IgD-negative memory B cell (primary cell): ENCODE results near the gene SIGLEC11. TPM values are rescaled to one million over a fixed set of nuclear protein-coding genes. Genes with fewer than 3 reads are reported as not detected.

Experiments used
- H3K27ac Mint-ChIP-seq, 3 donors: one replicate each; pipeline ENCODE4 v1.8.0; 2020 to 2022; ENCODE audit warnings: mild to moderate bottlenecking in 3 of 3, mixed read lengths in 3 of 3, moderate library complexity in 1 of 3
- H3K27me3 Mint-ChIP-seq: one replicate; pipeline ENCODE4 v1.8.0; 2021; ENCODE audit warnings: mixed read lengths
- H3K36me3 Mint-ChIP-seq: one replicate; pipeline ENCODE4 v1.8.0; 2020; ENCODE audit warnings: mild to moderate bottlenecking, mixed read lengths
- H3K4me1 Mint-ChIP-seq, 3 donors: one replicate each; pipeline ENCODE4 v1.8.0; 2020 to 2022; ENCODE audit warnings: mixed read lengths in 3 of 3, mild to moderate bottlenecking in 1 of 3
- H3K4me3 Mint-ChIP-seq, 4 donors: one replicate each; pipeline ENCODE4 v1.8.0; 2020 to 2022; ENCODE audit warnings: mild to moderate bottlenecking in 4 of 4, mixed read lengths in 4 of 4, moderate library complexity in 3 of 4
- H3K9me3 Mint-ChIP-seq, 3 donors: one replicate each; pipeline ENCODE4 v1.8.0; 2020 to 2021; ENCODE audit warnings: mixed read lengths in 3 of 3, mild to moderate bottlenecking in 1 of 3
- polyA plus RNA-seq: library from polyadenylated mRNA; unstranded; fragments of 300-500 nt; fragmentation: Illumina TruSeq; gene quantifications from one replicate; pipeline ENCODE4 v1.2.3, GENCODE V29; 2021

SIGLEC11 gene
- polyA plus RNA-seq, 1 donor from 2014 or later, result not detected

GRCh38 chr19:49988007-49988406 lies 27.0 kb upstream of the SIGLEC11 start:
- peaks cover 27% of the 10 kb centered on the region for H3K36me3 Mint-ChIP-seq
- no peaks in the 10 kb centered on the region for H3K27me3 Mint-ChIP-seq
- H3K4me1 Mint-ChIP-seq, result peaks cover 0 to 4% (median 0%) of the 10 kb centered on the region in 3 donors

GRCh38 chr19:49987159-49987698 lies 26.3 kb upstream of the SIGLEC11 start:
- Mint-ChIP-seq H3K36me3 (peaks cover 19% of the 10 kb centered on the region), H3K4me1 (peaks cover 0 to 4% (median 0%) of the 10 kb centered on the region in 3 donors), H3K27me3 (no peaks in the 10 kb centered on the region), H3K27ac (peak overlapping the region in 2 of 3 donors; percentile 52 to 83), H3K4me3 (no peak overlapping the region), H3K9me3 (no peaks in the 10 kb centered on the region)

More at GRCh38 chr19:49988007-49988406, 27.0 kb upstream of the SIGLEC11 start:
- no peak overlapping the region for H3K4me3 Mint-ChIP-seq
- H3K27ac Mint-ChIP-seq, result no peak overlapping the region
- H3K9me3 Mint-ChIP-seq, result no peaks in the 10 kb centered on the region

GRCh38 chr19:49986354-49986753 lies 25.4 kb upstream of the SIGLEC11 start:
- Mint-ChIP-seq H3K4me1 (peaks cover 0 to 4% (median 0%) of the 10 kb centered on the region in 3 donors), H3K27me3 (no peaks in the 10 kb centered on the region), H3K4me3 (no peak overlapping the region), H3K36me3 (peaks cover 19% of the 10 kb centered on the region), H3K9me3 (no peaks in the 10 kb centered on the region), H3K27ac (peak overlapping the region; percentile 68 to 82 (median 79))

GRCh38 chr19:49985871-49986270 lies 24.9 kb upstream of the SIGLEC11 start:
- no peaks in the 10 kb centered on the region for H3K27me3 Mint-ChIP-seq
- no peak overlapping the region for H3K4me3 Mint-ChIP-seq
- peaks cover 0 to 4% (median 0%) of the 10 kb centered on the region in 3 donors for H3K4me1 Mint-ChIP-seq
- H3K36me3 Mint-ChIP-seq, result peaks cover 18% of the 10 kb centered on the region
- H3K27ac Mint-ChIP-seq, result peak overlapping the region in 2 of 3 donors; percentile 79 to 82
- H3K9me3 Mint-ChIP-seq, result no peaks in the 10 kb centered on the region

GRCh38 chr19:49984491-49984890 lies 23.5 kb upstream of the SIGLEC11 start:
- Mint-ChIP-seq H3K4me3 (no peak overlapping the region), H3K27ac (no peak overlapping the region), H3K36me3 (peaks cover 19% of the 10 kb centered on the region), H3K27me3 (no peaks in the 10 kb centered on the region), H3K9me3 (no peaks in the 10 kb centered on the region), H3K4me1 (peaks cover 0 to 4% (median 0%) of the 10 kb centered on the region in 3 donors)

GRCh38 chr19:49983645-49984229 lies 22.8 kb upstream of the SIGLEC11 start:
- Mint-ChIP-seq H3K27ac (peak overlapping the region in 1 of 3 donors; percentile 79), H3K4me1 (peaks cover 0 to 1% (median 0%) of the 10 kb centered on the region in 3 donors), H3K36me3 (peaks cover 12% of the 10 kb centered on the region)

GRCh38 chr19:49981603-49982593 lies 20.9 kb upstream of the SIGLEC11 start:
- Mint-ChIP-seq H3K36me3 (peaks cover 9% of the 10 kb centered on the region), H3K9me3 (no peaks in the 10 kb centered on the region), H3K4me3 (no peak overlapping the region), H3K27ac (peak overlapping the region in 1 of 3 donors; percentile 43), H3K4me1 (peaks cover 0 to 1% (median 0%) of the 10 kb centered on the region in 3 donors), H3K27me3 (peaks cover under 1% of the 10 kb centered on the region)

More at GRCh38 chr19:49983645-49984229, 22.8 kb upstream of the SIGLEC11 start:
- no peak overlapping the region for H3K4me3 Mint-ChIP-seq
- H3K27me3 Mint-ChIP-seq, result no peaks in the 10 kb centered on the region
- no peaks in the 10 kb centered on the region for H3K9me3 Mint-ChIP-seq

GRCh38 chr19:49978324-49978723 lies 17.4 kb upstream of the SIGLEC11 start:
- Mint-ChIP-seq H3K4me3 (no peak overlapping the region), H3K27ac (no peak overlapping the region), H3K36me3 (peaks cover 8% of the 10 kb centered on the region), H3K27me3 (peaks cover 2% of the 10 kb centered on the region), H3K9me3 (no peaks in the 10 kb centered on the region), H3K4me1 (peaks cover 0 to 3% (median 0%) of the 10 kb centered on the region in 3 donors)

- Mint-ChIP-seq H3K4me3 (no peak overlapping the region), H3K36me3 (peaks cover 8% of the 10 kb centered on the region), H3K9me3 (no peaks in the 10 kb centered on the region), H3K27ac (no peak overlapping the region), H3K4me1 (peaks cover 0 to 4% (median 0%) of the 10 kb centered on the region in 3 donors), H3K27me3 (peaks cover 2% of the 10 kb centered on the region)
Observed at GRCh38 chr19:49977881-49978280, 16.9 kb upstream of the SIGLEC11 start.

- peaks cover 8% of the 10 kb centered on the region for H3K36me3 Mint-ChIP-seq
- peak overlapping the region in 1 of 3 donors; percentile 39 for H3K27ac Mint-ChIP-seq
- no peaks in the 10 kb centered on the region for H3K9me3 Mint-ChIP-seq
- H3K4me3 Mint-ChIP-seq, result no peak overlapping the region
- peaks cover 2% of the 10 kb centered on the region for H3K27me3 Mint-ChIP-seq
- H3K4me1 Mint-ChIP-seq, result peaks cover 0 to 4% (median 0%) of the 10 kb centered on the region in 3 donors
Observed at GRCh38 chr19:49977076-49977475, 16.1 kb upstream of the SIGLEC11 start.

GRCh38 chr19:49976496-49976895 lies 15.5 kb upstream of the SIGLEC11 start:
- Mint-ChIP-seq H3K27me3 (peaks cover 2% of the 10 kb centered on the region), H3K4me1 (peaks cover 0 to 4% (median 0%) of the 10 kb centered on the region in 3 donors), H3K9me3 (no peaks in the 10 kb centered on the region), H3K4me3 (no peak overlapping the region), H3K36me3 (peaks cover 8% of the 10 kb centered on the region), H3K27ac (peak overlapping the region in 1 of 3 donors; percentile 39)

- Mint-ChIP-seq H3K4me3 (no peak overlapping the region), H3K36me3 (peaks cover 6% of the 10 kb centered on the region), H3K4me1 (peaks cover 0 to 4% (median 0%) of the 10 kb centered on the region in 3 donors), H3K27ac (no peak overlapping the region), H3K27me3 (peaks cover 2% of the 10 kb centered on the region), H3K9me3 (no peaks in the 10 kb centered on the region)
Observed at GRCh38 chr19:49975051-49975450, 14.1 kb upstream of the SIGLEC11 start.

GRCh38 chr19:49973987-49974386 lies 13.0 kb upstream of the SIGLEC11 start:
- peaks cover 6% of the 10 kb centered on the region for H3K36me3 Mint-ChIP-seq
- peaks cover 2% of the 10 kb centered on the region for H3K27me3 Mint-ChIP-seq
- peak overlapping the region in 1 of 3 donors; percentile 35 for H3K27ac Mint-ChIP-seq
- no peak overlapping the region for H3K4me3 Mint-ChIP-seq
- no peaks in the 10 kb centered on the region for H3K9me3 Mint-ChIP-seq
- H3K4me1 Mint-ChIP-seq, result peaks cover 0 to 4% (median 0%) of the 10 kb centered on the region in 3 donors

- H3K4me1 Mint-ChIP-seq, result peaks cover 0 to 4% (median 0%) of the 10 kb centered on the region in 3 donors
- H3K9me3 Mint-ChIP-seq, result peaks cover 0 to 2% (median 0%) of the 10 kb centered on the region in 3 donors
- no peak overlapping the region for H3K4me3 Mint-ChIP-seq
- H3K36me3 Mint-ChIP-seq, result peaks cover 6% of the 10 kb centered on the region
- peaks cover 5% of the 10 kb centered on the region for H3K27me3 Mint-ChIP-seq
- H3K27ac Mint-ChIP-seq, result no peak overlapping the region
Observed at GRCh38 chr19:49972841-49973240, 11.9 kb upstream of the SIGLEC11 start.

- Mint-ChIP-seq H3K9me3 (peaks cover 0 to 2% (median 0%) of the 10 kb centered on the region in 3 donors), H3K4me3 (no peak overlapping the region), H3K27me3 (peaks cover 6% of the 10 kb centered on the region), H3K27ac (no peak overlapping the region), H3K4me1 (peaks cover 0 to 4% (median under 1%) of the 10 kb centered on the region in 3 donors), H3K36me3 (peaks cover 6% of the 10 kb centered on the region)
Observed at GRCh38 chr19:49971991-49972411, 11.0 kb upstream of the SIGLEC11 start.
